ENCODE results near the gene VPS18.

- TF ChIP-seq, protein P1, sequence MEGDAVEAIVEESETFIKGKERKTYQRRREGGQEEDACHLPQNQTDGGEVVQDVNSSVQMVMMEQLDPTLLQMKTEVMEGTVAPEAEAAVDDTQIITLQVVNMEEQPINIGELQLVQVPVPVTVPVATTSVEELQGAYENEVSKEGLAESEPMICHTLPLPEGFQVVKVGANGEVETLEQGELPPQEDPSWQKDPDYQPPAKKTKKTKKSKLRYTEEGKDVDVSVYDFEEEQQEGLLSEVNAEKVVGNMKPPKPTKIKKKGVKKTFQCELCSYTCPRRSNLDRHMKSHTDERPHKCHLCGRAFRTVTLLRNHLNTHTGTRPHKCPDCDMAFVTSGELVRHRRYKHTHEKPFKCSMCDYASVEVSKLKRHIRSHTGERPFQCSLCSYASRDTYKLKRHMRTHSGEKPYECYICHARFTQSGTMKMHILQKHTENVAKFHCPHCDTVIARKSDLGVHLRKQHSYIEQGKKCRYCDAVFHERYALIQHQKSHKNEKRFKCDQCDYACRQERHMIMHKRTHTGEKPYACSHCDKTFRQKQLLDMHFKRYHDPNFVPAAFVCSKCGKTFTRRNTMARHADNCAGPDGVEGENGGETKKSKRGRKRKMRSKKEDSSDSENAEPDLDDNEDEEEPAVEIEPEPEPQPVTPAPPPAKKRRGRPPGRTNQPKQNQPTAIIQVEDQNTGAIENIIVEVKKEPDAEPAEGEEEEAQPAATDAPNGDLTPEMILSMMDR (IDR thresholded peaks at IDR 0.05), result no peak
- no peak for TF ChIP-seq EZH2 (IDR thresholded peaks at IDR 0.05; ENCODE audit: borderline replicate concordance, insufficient read depth, low read depth, low read length, poor library complexity, severe bottlenecking)
Measured at GRCh38 chr15:40932156-40932555, 37.9 kb downstream of the VPS18 start.

All from B cell (primary cell).